ENCODE data around the gene NDUFB6. TPM values are rescaled to one million over a fixed set of nuclear protein-coding genes. Genes with fewer than 3 reads are reported as not detected.

The NDUFB6 gene
- total RNA-seq, 4 donors from 2014 or later: 22.0 to 62.7 (median 33.5) TPM

GRCh38 chr9:32596096-32596865, 23.3 kb upstream of the NDUFB6 start:
- Histone ChIP-seq H3K4me1 (no peaks in the 10 kb centered on the region), H3K36me3 (no peaks in the 10 kb centered on the region), H3K4me3 (no peak overlapping the region), H3K27ac (no peak overlapping the region), H3K9me3 (no peaks in the 10 kb centered on the region), H3K27me3 (no peaks in the 10 kb centered on the region)
- no peak for TF ChIP-seq CTCF (IDR thresholded peaks at IDR 0.05)
- DNase-seq: no peak

DNA sequence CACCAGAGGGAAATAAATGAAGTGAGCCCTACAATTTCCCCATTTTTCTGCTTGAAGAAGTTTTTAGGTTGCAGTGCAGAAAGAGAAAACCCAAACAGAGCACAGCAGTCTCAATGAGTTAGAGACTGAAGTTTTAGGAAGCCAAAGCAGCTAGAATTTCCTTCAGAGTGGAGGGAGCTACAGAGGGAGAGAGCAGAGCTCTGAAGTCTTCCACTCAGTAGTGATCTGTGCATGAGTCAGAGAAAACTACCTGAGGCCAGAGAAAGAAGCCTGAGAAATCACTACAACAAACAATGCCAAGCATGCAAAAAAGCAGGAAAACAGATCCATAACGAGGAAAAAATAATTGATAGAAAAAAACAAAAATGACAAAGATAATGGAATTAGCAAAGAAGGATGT, 17.9 kb upstream of the NDUFB6 start:
- no peak overlapping the region for H3K27ac ChIP-seq

GRCh38 chr9:32590476-32590875, 17.5 kb upstream of the NDUFB6 start:
- no peak for DNase-seq
- no peaks in the 10 kb centered on the region for H3K27me3 ChIP-seq
- no peaks in the 10 kb centered on the region for H3K9me3 ChIP-seq
- H3K4me3 ChIP-seq: no peak overlapping the region
- H3K36me3 ChIP-seq: no peaks in the 10 kb centered on the region
- no peak for TF ChIP-seq POLR2A (IDR thresholded peaks at IDR 0.05)
- no peak for TF ChIP-seq CTCF (IDR thresholded peaks at IDR 0.05)
- H3K27ac ChIP-seq: no peak overlapping the region
- H3K4me1 ChIP-seq: no peaks in the 10 kb centered on the region

More for the DNA sequence above, 17.9 kb upstream of the NDUFB6 start:
- no peaks in the 10 kb centered on the region for H3K27me3 ChIP-seq
- DNase-seq: no peak
- TF ChIP-seq POLR2A (IDR thresholded peaks at IDR 0.05): no peak
- TF ChIP-seq CTCF (IDR thresholded peaks at IDR 0.05): no peak
- no peak overlapping the region for H3K4me3 ChIP-seq
- H3K4me1 ChIP-seq: no peaks in the 10 kb centered on the region
- H3K9me3 ChIP-seq: no peaks in the 10 kb centered on the region
- no peaks in the 10 kb centered on the region for H3K36me3 ChIP-seq

- no peak for DNase-seq
- H3K27ac ChIP-seq: no peak overlapping the region
- no peak overlapping the region for H3K4me3 ChIP-seq
- TF ChIP-seq CTCF (IDR thresholded peaks at IDR 0.05): peak in 4 of 6 experiments; percentile 24 to 47 (median 29)
- TF ChIP-seq POLR2A (IDR thresholded peaks at IDR 0.05): no peak
- H3K36me3 ChIP-seq: no peaks in the 10 kb centered on the region
- no peaks in the 10 kb centered on the region for H3K9me3 ChIP-seq
- no peaks in the 10 kb centered on the region for H3K4me1 ChIP-seq
- no peaks in the 10 kb centered on the region for H3K27me3 ChIP-seq
Observed at GRCh38 chr9:32589083-32589723, 16.2 kb upstream of the NDUFB6 start.

- Histone ChIP-seq H3K4me1 (no peaks in the 10 kb centered on the region), H3K27me3 (no peaks in the 10 kb centered on the region), H3K36me3 (no peaks in the 10 kb centered on the region), H3K9me3 (no peaks in the 10 kb centered on the region), H3K27ac (no peak overlapping the region), H3K4me3 (no peak overlapping the region)
- TF ChIP-seq POLR2A (IDR thresholded peaks at IDR 0.05): no peak
- no peak for TF ChIP-seq CTCF (IDR thresholded peaks at IDR 0.05)
- no peak for DNase-seq
Observed at GRCh38 chr9:32587901-32588300, 14.9 kb upstream of the NDUFB6 start.

Data from Peyer's patch (tissue), 4 donors.